GM18951 (cell line): ENCODE measurements around the gene VEGFB.

Experiments
- POLR2A ChIP-seq: IDR thresholded peaks from 4 replicates; pipeline ENCODE4 v1.6.1; 2011; ENCODE audit warnings: mild to moderate bottlenecking; ENCODE audit not compliant: insufficient read length, insufficient read depth; ENCODE audit errors: extremely low read depth
- in situ Hi-C: fragments of 300-500 bp; cut with MboI; formaldehyde crosslinking; loops from one replicate; pipeline ENCODE4 v1.12.0; 2022; ENCODE audit warnings: low sequenced_read_pairs, mixed read lengths, inconsistent platforms; ENCODE audit not compliant: unreplicated experiment

VEGFB gene, protein sequence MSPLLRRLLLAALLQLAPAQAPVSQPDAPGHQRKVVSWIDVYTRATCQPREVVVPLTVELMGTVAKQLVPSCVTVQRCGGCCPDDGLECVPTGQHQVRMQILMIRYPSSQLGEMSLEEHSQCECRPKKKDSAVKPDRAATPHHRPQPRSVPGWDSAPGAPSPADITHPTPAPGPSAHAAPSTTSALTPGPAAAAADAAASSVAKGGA

GRCh38 chr11:64233913-64234586 lies at the start of gene VEGFB:
Gene VEGFB (plus strand): TSS chr11:64234584. CDS start chr11:64234834, 250 bp downstream.
- in situ Hi-C loops: no loop called here
- TF ChIP-seq POLR2A: no peak

DNA sequence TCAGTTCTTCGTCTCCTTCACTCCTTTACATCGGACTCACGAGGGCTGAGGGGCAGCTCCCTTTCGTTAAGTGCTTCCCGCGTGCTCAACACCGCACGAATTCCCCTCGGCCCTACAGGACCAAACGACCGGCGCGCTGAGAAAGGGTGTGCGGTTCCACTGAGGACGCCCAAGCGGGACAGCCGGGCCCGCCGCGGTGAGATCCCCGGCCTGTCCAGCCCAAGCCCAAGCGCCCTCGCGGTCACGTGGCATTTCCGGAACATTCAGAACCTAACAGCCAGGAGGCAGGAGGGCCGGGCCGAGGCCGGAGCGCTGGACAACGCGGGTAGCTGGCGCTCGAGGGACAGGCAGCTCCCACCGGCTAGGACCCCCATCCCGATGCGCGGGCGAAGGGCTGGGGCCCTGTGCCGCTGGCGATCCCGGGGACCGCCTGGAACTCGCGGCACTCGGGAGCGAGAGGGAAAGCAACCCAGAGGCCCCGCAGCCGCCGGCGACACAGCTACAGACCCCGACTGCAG lies 49.1 kb upstream of the VEGFB start:
- TF ChIP-seq POLR2A: peak; percentile 99
- in situ Hi-C loops: no loop called here

DNA sequence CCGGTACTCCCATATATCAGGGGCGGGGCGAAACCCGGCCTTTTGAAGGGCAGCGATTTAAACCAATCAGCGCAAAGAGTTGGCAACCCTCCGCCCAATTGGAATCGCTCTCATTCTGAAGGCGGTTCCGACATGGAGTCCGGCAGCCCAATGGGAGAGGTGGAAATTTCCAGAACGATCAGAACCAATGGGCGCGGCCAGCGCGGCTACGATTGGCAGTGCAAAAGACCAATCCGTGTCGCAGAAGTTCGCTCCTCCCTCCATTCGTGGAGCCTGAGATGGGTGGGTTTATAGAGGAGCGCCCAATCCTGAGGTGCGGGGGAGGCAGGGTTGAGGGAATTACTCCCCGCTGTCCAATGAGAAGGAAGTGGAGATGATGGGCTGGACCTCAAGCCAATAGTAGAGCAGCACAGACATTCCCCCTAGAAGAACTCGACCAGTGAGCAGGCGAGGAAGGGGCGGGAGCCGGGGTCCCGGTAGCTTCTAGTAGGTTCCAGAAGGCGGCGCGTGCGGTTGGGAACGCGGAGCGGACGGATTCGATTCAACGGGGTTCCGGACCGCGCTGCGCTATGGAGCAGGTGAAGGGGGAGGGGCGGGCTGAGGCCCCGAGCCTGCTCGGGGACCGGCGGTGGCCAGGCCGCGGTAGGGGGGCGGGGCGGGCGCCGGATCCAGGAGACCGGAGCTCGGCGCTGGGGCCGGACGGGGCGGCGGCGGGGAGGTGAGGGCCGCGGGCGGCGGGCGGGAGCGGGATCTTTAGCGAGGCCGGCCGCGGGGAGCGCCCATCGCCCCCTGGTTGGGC lies 48.5 kb upstream of the VEGFB start, which contains the start of gene STIP1:
STIP1 (plus strand) TSS at position 479 of the 799 bp plus-strand sequence; CDS start at position 570, 91 bp downstream.
- in situ Hi-C loops: no loop called here
- TF ChIP-seq POLR2A: peak; percentile 54

GRCh38 chr11:64186492-64187165 lies 47.8 kb upstream of the VEGFB start:
- in situ Hi-C loops: no loop called here
- TF ChIP-seq POLR2A: no peak

DNA sequence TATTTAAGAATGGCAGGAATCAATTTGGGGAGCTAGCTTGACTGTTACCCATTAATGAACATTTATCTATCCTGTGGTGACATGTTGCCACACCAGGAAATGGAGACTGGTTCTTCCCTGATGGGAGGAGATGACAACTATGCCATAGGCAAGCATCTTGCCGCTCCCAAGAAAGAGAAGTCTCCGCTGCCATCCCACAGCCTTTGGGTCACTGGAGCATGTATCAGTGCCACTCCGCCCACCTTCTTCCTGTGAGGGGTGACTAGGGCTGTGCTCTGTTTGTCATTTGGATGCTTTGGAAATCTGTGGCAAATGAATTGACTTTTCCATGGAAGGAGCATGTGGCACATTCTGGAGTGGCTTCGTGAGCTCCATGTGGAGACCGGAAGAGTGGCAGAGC lies 42.0 kb upstream of the VEGFB start:
- in situ Hi-C loops: no loop called here
- no peak for TF ChIP-seq POLR2A

GRCh38 chr11:64196626-64197025 lies 37.8 kb upstream of the VEGFB start:
- in situ Hi-C loops: no loop called here
- TF ChIP-seq POLR2A: no peak

GRCh38 chr11:64198511-64198910 lies 35.9 kb upstream of the VEGFB start:
- in situ Hi-C loops: no loop called here
- TF ChIP-seq POLR2A: no peak

GRCh38 chr11:64201543-64201942 lies 32.8 kb upstream of the VEGFB start:
- no peak for TF ChIP-seq POLR2A
- in situ Hi-C loops: loop anchor here (5.0 kb wide), 1 partner anchor 96 kb away; no protein-coding TSS in a partner anchor

- TF ChIP-seq POLR2A: no peak
- in situ Hi-C loops: loop anchor here (5.0 kb wide), 1 partner anchor 94 kb away; no protein-coding TSS in a partner anchor
Observed at GRCh38 chr11:64202992-64203391, 31.4 kb upstream of the VEGFB start.

GRCh38 chr11:64203421-64204079 lies 30.8 kb upstream of the VEGFB start:
- TF ChIP-seq POLR2A: no peak

GRCh38 chr11:64204080-64204440 lies 30.3 kb upstream of the VEGFB start:
- TF ChIP-seq POLR2A: no peak
- in situ Hi-C loops: loop anchor here (5.0 kb wide), 1 partner anchor 93 kb away; no protein-coding TSS in a partner anchor

More at GRCh38 chr11:64203421-64204079, 30.8 kb upstream of the VEGFB start:
- in situ Hi-C loops: loop anchor here (5.0 kb wide), 1 partner anchor 94 kb away; no protein-coding TSS in a partner anchor

DNA sequence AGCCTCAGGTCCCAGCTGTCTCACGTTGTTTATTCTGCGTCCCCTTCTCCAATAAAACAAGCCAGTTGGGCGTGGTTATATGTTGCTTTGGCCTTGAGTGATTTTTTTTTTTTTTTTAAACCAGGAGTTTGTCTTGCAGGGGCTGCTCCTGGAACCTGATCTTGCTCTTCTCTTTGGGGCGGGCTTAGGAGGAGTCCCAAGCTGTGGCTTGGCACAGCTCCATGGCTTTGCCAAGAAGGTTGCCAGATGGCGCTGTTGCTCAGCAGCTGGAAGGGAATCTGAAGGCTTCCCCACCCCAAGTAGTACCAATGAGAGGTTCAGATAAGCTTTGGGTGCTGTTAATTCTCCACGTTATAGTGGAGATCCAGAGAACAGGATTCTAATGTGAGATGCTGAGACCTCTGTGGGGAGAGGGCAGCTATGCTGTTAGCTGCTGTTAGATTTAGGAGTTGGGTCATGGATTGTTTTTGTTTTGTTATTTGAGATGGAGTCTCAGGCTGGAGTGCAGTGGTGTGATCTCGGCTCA lies 29.9 kb upstream of the VEGFB start:
- in situ Hi-C loops: loop anchor here (5.0 kb wide), 1 partner anchor 93 kb away; no protein-coding TSS in a partner anchor
- no peak for TF ChIP-seq POLR2A
